Measurements from ENCODE around the gene GSK3A.

The GSK3A gene

DNA sequence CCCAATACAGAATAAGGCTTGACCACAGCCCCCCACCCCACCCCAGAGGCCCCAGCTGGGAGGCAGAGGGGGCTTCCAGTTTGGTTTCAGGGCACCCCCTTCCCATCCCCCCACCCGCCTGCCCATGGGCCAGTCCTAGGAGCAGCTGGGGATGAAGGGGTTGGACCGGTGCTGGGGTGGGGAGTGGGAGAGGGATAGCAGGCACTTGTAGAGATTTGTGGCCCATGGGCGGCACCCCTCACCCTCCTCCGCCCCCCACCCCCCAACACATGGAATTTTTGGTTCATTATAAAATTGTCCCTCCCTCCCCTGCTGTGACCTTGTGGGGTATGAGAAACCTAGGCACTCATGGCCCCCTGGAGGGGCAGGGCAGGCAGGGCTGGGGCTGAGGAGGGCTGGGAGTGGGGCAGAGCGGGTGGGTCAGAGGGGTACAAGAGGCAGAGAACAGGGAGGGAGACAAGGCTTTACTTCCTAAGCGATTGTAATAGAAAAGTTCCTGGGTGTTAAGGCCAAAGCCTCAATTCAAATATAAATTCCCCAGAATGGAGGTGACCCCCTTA, 5.3 kb upstream of the GSK3A start:
- DNase-seq: no peak

DNA sequence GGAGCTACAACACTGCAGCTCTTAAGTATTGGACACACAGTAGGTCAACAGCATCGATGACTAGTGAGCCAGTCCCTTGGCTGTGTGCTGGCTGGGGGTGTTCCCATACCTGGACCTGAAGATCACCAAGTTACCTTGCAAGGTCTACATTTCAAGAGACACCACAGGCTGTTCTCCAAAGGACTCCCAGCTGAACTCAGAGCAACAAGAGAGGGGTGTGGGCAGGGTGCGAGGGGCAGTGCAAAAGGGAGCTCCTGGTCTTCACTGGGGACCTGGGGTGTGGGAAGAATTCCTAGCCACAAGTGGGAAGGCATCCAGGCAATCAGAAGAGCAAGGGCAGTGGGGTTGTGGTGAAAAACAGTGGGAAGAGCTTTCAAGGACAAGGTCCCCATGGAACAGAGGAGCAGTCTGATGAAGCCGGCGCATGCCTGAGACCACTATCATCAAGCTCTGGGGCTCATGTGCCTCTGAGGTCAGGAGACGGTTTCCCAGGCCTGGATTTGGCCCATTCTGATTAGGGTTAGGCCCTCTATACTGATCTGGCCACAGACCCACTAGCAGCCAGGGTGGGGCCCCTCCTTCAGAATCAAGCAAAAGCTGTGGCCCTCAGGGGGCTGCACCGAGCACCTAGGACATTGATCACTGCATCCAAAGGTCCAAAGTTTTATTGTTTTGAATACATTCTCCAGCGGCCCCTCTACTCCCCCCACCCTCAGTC, 4.7 kb upstream of the GSK3A start:
- no peak for DNase-seq

DNA sequence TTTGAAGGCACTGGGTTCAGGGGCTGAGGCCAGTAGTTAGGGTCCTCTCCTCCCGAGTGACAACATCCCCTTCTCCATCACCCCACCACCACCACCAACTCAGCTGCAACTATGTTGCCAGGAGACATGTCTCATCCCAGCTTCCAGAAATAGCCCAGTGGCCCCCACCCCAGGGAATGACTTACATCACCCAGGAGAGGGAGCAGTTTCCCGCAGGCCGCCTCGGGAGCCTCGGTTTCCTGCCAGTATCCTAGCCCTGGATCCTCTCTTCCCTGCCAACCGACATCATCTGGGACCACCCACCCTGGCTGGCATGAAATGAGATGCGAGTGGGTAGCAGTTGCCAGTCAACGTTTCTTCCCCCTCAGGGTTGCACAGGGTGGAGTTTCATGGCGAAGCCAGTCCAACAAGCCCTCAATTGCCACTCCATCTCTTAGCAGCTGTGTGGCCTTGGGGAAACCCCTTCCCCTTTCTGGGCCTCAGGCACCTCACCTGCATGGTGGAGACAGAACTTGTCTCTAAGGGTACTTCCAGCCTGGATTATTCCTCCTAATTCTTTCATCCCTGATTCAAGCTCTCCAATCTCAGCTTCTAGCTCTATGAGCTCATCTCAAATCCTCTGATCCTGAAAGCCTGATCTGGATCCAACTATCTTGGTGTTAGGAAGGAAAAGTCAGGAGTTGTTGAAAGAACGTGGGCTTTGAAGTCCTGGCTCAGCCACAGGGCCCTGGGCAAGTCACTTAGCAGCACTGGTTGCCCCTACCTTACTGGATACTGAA, 3.9 kb upstream of the GSK3A start:
- peak; percentile 64 to 68 for DNase-seq

DNA sequence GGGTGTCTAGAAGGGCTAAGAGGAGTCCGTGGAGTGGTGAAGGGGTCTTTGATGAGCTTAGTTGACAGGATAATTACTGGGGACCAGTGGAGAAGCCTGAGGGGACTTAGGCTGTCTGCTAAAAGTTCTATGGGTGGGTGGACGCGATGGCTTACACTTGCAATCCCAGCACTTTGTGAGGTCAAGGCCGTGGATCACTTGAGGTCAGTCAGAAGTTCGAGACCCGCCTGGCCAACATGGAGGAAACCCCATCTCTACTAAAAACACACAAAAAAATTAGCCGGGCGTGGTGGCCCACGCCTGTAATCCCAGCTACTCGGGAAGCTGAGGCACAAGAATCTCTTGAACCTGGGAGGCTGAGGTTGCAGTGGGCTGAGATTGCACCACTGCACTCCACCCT, 2.8 kb upstream of the GSK3A start:
- no peak for DNase-seq

DNA sequence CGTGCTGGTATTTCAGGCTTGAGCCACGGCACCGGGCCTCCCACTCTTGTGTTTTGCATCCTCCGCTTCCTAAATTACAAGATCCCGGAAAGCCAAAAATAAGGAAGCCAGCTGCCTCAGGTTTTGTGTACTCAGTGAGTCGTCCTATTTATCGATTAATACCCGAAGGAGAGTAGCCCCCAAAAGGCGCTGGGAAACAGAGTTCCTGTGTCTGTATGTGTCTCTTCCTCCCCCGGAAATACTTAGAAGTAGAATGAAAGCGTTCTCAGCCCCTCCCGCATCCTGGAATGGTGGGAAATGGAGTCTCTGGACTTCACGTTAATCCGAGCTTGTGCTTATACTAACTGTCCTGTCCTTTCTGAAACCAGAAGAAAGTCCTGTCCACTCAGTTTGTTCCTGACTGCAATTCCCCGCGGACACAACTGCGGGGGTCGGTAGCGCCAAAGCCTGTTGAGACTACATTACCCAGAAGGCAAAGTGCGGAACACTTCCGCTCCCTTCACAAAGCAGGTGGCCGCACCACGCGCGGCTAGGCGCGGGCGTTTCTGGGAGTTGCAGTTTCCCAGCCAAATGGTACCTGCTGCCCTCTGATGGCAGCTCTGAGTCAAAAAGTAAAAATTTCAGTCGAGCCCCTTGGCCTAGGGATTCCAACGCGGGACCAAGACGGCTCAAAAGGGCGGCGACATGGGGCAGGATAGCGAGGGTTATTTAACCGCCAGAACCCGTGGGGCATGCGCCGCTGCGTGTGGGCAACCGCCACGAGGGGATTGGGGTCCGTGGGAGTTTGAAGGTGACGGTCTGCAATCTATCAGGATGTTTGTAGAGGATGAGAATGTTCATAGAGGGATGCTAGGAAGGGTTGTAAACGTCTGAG, 2.2 kb upstream of the GSK3A start:
- DNase-seq: peak; percentile 90 to 95

DNA sequence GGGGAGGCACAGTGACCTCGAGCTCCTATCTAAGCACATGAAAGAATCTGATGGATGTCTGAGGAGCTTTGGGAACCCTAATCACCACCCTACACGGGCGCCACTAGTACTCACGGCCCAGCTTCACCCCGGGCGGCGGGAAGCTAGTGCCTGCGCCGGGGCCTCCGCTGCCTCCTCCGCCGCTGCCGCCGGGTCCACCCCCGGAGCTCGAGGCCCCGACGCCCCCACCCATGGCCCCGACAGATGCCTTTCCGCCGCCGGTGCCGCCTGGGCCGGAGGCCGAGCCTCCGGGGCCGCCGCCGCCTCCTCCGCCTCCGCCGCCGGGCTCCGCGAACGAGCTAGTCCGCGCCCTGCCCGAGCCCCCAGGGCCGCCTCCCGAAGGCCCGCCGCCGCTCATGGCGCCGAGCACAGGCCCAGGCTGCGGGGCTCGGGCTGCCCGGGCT, 312 bp downstream of the GSK3A start:
- no peak for DNase-seq

DNA sequence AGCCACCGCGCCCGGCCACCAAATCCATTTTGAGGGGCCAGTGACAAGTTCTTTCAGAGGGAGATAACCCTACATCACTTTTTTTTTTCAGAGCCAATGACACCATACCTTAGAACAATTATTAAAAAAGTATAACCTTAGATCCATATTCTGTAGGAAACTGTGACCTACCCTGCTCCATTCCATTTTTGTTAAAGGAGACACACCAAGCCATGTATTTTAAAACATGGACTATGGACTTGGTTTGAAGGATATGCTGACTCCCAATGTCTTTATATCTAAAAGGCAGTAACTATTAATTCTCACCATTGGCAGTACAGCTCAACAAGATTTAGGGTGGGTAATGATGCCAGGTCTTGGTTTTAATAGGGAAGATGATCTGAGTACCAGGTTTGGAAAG, 1.1 kb downstream of the GSK3A start:
- DNase-seq: no peak

DNA sequence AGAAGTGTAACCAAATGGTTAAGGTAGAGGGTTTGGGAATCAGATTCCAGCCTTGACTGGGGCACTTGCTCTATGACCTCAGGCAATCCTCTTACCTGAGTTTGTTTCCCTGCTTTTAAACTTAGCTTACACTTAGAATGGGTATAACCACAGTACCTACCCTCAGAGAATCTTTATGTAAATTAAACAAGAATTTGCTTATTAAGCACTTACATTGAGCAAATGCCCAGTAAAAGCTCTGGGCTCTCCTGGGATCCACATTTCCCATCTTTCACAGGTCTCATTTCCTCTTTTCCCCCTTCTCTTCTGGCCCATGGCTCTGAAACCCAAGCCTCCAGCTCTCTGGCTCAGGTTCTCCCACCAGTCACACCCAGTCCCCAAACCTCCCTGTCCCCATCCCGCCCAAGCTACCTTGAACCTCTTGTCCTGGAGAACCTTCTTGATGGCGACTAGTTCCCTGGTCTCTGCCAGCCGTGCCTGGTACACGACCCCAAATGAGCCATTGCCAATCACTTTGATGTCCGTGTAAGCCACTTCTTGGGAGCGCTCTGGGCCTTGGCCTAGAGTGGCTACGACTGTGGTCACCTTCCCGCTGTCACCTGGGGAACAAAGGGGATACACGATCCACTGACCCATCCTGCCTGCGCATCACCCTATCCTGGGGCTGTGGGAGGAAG, 2.7 kb downstream of the GSK3A start:
- no peak for DNase-seq

DNA sequence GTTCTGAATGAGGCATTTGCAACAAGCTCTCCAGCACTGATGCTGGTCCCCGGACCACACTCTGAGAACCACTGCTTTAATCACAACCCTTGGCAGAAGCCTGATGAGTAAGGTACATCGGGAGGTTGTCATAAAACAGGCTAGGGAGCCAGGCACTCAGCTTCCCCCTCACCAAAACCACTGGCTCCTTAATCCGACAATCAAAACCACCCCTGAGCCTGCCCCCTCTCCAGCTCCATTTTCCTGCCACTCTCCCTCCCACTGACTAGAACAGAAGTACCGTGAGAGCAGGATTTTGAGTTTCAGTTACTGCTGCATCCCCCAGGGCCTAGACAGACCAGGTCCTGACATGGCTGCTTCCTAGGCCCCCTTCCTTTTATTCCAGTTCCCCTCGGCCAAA, 7.2 kb downstream of the GSK3A start:
- no peak for DNase-seq

DNA sequence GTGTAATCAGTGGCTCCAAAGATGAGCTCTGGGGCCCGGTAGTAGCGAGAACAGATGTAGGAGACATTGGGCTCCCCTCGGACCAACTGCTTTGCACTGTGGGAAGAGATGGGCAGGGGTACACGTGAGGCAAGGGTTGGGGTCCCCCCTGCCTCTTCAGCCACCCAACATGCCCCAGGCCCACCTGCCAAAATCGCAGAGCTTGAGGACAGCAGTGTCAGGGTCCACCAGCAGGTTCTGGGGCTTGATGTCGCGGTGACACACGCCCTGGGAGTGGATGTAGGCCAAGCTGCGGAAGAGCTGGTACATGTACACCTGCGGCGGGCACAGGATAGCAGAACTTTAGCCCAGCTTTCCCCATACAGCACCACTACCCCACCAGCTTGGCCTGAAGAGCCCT, 8.0 kb downstream of the GSK3A start:
- no peak for DNase-seq

DNA sequence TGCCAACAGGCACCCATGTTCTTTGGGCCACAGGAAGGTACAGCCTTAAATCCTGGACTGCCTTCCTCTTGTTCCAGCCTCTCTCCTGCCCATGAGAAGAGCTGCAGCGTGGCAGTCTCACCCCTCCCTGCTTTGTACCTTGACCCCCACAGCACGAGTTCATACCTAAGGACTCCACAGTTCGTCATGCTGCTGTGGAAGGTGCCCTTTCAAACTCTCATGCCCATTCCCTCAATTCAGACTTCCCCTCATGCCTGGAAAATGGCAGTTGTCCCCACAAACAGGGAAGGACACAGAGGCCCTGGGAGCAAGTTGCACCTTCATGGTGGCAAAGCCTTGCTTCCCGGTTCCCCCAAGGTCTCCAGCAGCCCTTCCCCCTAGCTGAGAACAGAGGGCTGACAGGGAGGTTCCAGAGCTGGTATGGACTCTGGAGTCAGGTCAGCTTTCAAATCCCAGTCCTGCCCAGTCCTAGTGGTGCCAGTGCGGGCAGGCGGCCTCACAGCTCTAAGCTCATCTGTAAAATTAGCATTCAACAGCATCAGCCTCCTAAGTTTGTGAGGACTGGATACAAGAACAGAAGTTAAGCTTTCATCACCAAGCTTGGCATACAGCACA, 8.6 kb downstream of the GSK3A start:
- DNase-seq: no peak

DNA sequence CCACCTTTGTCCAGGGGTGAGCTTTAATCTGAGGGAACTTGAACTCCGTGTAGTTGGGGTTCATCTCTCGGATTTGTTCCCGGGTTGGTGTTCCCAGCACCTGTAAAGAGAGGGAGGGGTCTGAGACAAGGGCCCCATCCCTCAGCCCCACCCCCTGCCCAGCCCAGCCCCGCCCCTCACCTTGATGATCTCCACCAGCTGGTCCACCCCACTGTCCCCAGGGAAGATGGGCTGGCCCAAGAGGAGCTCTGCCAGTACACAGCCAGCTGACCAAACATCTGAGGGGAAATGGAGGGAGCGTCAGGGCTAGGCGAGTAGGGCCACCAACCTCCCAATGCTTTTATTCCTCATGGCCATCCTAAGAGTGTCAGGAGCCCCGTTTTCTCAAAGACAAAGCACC, 9.3 kb downstream of the GSK3A start:
- DNase-seq: no peak

DNA sequence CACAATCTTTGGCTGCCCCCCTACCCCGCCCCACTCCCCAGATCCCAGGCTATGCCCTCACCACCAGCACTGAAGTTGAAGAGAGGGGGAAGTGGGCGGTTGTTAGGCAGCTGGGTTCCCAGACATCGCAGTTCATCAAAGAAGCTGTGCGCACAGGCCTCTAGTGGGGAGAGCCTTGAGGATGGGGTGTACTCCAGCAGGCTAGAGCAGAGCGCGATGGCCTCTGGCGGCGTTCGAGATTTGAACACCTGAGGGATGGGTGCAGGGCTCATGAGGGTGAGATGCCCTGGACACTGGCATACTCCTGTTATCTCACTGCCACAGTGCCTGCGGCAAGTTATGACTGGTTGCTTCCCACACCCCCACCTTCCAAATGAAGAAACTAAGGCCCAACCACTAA, 10.0 kb downstream of the GSK3A start:
- DNase-seq: no peak

DNA sequence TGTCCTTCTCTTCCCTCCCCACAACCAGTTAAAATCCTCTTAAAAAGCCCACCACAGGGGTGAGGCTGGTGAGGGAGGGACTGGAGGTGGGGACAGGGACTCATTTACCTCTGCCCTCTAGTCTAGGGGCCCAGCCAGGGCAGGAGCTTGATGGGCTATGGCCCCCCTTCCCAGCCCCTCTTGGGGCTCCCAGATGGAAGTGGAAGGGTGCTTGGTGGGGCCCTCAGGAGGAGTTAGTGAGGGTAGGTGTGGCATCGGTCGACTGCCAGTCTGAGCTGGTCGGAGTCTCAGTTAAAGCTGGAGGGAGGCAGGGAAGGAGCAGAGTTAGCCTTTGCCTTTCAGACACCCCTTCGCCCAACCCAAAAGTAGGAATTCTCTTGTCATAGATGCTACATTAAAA, 11.8 kb downstream of the GSK3A start:
- no peak for DNase-seq

DNA sequence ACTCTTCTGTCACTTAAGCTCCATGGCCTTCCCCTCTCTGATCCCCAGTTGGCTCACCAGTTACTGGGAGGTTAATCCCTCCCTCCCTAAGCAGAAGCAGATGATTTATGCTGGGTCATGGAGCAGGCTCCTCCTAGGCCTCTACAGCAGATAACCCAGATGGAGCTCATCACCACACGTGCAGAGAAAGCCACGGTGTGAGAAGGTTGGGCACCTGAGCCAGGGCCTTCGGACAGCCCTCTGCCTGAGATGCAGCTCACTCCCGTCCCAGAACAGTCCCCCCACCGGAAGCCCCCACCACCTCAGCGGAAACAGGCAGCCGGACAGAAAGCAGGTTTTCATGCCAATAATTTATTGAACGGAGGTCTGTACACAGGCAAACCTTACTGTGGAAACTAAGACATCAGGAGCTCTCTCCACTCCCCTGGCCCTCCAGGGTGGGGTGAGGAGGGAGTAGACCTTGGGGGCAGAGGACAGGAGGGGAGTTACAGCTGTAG, 12.5 kb downstream of the GSK3A start:
- DNase-seq: no peak

DNA sequence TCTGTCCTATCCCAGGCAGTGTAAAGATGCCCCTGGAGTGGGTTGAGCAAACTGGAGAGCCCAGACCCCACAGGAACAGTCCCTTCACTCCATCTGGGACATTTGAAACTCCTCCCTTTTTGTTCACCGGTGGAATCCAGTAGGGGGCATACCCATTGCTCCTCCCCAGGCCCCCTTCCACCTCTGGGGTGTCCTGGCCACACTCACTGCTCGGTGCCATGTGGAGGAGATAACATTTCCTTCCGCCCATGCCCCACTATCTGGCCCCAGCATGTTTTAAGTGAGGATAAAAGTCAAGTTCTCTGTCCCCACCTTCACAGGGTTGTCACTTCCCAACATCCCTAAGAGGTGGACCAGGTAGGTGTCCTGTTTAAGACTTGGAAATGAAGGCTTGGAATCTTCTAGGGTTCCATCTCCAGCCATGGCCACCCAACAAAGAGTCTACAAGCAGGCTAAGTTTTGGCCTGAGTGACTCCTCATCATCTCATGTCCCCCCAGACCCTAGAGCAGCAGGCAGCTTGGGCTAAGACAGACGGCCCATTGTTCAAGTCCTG, 13.0 kb downstream of the GSK3A start:
- DNase-seq: no peak

DNA sequence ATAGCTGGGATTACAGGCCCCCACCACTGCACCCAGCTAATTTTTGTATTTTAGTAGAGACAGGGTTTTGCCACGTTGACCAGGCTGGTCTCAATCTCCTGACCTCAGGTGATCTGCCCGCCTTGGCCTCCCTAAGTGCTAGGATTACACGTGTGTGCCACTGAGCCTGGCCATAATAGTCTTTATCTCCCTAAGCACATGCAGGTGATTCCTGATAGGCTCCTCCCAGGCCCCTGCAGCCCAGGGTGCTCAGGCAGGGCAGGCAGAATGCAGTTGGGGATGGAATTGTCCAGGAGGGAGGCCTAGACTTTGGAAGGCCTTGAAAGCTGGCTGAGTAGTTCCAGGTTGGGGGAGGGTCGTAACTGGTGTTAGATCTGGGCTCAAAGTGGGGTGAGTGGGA, 13.8 kb downstream of the GSK3A start:
- DNase-seq: no peak

DNA sequence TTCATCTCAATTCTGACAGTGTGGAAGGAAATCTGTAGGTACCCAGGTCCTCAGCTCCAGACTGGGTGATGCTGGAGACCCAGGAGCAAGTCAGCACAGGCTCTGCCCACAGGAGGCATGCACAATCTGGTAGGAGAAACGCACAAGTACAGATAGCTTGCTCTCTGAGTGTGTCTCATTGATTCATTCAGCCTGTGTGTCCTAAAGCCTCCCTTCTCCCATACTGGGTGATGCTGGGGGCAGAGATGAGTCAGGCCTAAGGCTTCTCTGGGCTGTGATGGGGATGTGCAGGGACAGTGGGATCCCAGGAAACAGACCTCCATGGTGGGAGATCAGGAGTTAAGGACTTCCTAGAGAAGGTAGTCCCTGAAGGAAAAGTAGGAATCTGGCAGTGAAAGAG, 15.5 kb downstream of the GSK3A start:
- no peak for DNase-seq

DNA sequence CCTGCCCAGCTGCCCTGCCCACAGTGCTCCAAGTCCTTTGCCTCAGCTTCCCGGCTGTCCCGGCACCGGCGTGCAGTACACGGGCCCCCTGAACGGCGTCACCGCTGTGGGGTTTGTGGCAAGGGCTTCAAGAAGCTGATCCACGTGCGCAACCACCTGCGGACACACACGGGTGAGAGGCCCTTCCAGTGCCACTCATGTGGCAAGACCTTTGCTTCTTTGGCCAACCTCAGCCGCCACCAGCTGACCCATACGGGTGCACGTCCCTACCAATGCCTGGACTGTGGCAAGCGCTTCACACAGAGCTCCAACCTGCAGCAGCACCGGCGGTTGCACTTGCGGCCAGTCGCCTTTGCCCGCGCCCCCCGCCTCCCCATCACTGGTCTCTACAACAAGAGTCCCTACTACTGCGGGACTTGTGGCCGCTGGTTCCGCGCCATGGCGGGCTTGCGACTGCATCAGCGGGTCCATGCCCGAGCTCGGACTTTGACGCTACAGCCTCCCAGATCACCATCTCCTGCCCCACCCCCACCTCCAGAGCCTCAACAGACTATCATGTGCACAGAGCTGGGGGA, 16.6 kb downstream of the GSK3A start:
- no peak for DNase-seq

DNA sequence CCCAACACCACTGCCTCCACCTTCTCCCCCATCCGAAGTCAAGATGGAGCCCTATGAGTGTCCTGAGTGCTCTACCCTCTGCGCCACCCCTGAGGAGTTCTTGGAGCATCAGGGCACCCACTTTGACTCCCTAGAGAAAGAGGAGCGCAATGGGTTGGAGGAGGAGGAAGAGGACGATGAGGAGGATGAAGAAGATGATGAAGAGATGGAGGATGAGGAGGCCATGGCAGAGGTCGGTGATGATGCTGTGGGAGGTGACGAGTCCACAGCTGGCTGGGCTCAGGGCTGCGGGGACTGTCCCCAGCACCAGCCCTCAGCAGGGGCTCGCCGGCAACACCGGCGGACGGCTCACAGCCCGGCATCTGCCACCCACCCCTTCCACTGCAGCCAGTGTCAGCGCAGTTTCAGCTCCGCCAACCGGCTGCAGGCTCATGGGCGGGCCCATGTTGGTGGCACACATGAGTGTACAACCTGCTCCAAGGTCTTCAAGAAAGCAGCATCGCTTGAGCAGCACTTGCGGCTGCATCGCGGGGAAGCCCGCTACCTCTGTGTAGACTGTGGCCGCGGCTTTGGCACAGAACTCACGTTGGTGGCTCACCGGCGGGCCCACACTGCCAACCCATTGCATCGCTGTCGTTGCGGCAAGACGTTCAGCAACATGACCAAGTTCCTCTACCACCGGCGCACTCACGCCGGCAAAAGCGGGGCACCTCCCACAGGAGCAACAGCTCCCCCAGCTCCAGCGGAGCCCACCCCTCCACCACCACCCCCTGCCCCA, 17.3 kb downstream of the GSK3A start:
- no peak for DNase-seq

DNA sequence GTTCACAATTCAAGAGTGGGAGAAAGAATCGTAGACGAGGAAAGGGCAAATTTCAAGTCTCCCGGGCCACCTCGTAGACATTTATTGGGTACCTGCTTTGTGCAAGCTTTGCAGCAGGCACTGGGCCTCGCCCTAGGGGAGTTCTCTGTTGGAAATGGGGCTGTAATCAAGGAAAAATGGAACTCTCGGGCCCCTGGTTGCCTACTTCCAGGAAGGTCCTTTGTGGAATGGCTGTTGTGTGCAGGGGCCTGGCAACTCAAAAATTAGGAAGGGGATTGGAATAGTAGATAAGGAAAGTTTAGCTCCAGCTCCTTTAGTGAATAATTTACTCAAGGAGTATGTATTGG, 21.7 kb downstream of the GSK3A start:
- no peak for DNase-seq

Measured in NCI-H2081 (cell line).